GM23248 (cell line): ENCODE data around the gene GRAMD1B. TPM values are rescaled to one million over a fixed set of nuclear protein-coding genes. Genes with fewer than 3 reads are reported as not detected.
A peak's percentile ranks its signal among the peaks of the same experiment; 100 is the strongest.

ENCODE experiments used
- DNase-seq: peaks from one replicate; pipeline ENCODE4 v3.0.0-alpha.2; 2015
- H2AFZ ChIP-seq: fragments of 200-600 bp; sonication (generic); 2 replicates; pipeline ENCODE4 v1.6.1; 2016; ENCODE audit warnings: antibody characterized with exemption
- H3F3A ChIP-seq: fragments of 200-600 bp; sonication (generic); 2 replicates; pipeline ENCODE4 v1.6.1; 2016; ENCODE audit warnings: mild to moderate bottlenecking, antibody characterized with exemption, mixed run types; ENCODE audit not compliant: insufficient read depth
- H3K27ac ChIP-seq: fragments of 200-600 bp; sonication (generic); 2 replicates; pipeline ENCODE4 v1.5.1; 2016; ENCODE audit warnings: mild to moderate bottlenecking
- H3K27me3 ChIP-seq: fragments of 200-600 bp; sonication (generic); replicated peaks from 2 replicates; pipeline ENCODE4 v1.6.1; 2016; ENCODE audit warnings: mild to moderate bottlenecking; ENCODE audit not compliant: insufficient read depth
- H3K36me3 ChIP-seq: fragments of 200-600 bp; sonication (generic); 2 replicates; pipeline ENCODE4 v1.6.1; 2016; ENCODE audit warnings: low read depth, mild to moderate bottlenecking
- H3K4me1 ChIP-seq: fragments of 200-600 bp; sonication (generic); 2 replicates; pipeline ENCODE4 v1.6.1; 2016; ENCODE audit warnings: mild to moderate bottlenecking; ENCODE audit not compliant: insufficient read depth
- H3K4me2 ChIP-seq: fragments of 200-600 bp; sonication (generic); one replicate; pipeline ENCODE4 v1.6.1; 2016; ENCODE audit warnings: mild to moderate bottlenecking; ENCODE audit not compliant: unreplicated experiment
- H3K4me3 ChIP-seq: fragments of 200-600 bp; sonication (generic); 2 replicates; pipeline ENCODE4 v1.5.1; 2016; ENCODE audit warnings: mild to moderate bottlenecking
- H3K79me2 ChIP-seq: fragments of 200-600 bp; sonication (generic); 2 replicates; pipeline ENCODE4 v1.6.1; 2016; ENCODE audit warnings: mild to moderate bottlenecking; ENCODE audit not compliant: insufficient read depth
- H3K9ac ChIP-seq: fragments of 200-600 bp; sonication (generic); 2 replicates; pipeline ENCODE4 v1.6.1; 2016; ENCODE audit warnings: mild to moderate bottlenecking
- H3K9me2 ChIP-seq: fragments of 200-600 bp; sonication (generic); 2 replicates; pipeline ENCODE4 v1.6.1; 2016; ENCODE audit warnings: mixed run types, mild to moderate bottlenecking, moderate library complexity; ENCODE audit not compliant: insufficient read depth
- H3K9me3 ChIP-seq: fragments of 200-600 bp; sonication (generic); one replicate; pipeline ENCODE4 v1.6.1; 2017; ENCODE audit warnings: low read depth
- H4K20me1 ChIP-seq: fragments of 200-600 bp; sonication (generic); 2 replicates; pipeline ENCODE4 v1.6.0; 2016; ENCODE audit not compliant: insufficient read depth
- EZH2 ChIP-seq: fragments of 200-600 bp; sonication (generic); IDR thresholded peaks from 2 replicates; pipeline ENCODE4 v1.6.1; 2018; ENCODE audit warnings: antibody characterized with exemption, mild to moderate bottlenecking; ENCODE audit not compliant: insufficient read depth, poor library complexity, severe bottlenecking
- EZH2phosphoT487 ChIP-seq: fragments of 200-600 bp; sonication (generic); IDR thresholded peaks from 2 replicates; pipeline ENCODE4 v1.6.1; 2018; ENCODE audit warnings: antibody characterized with exemption, moderate library complexity, mild to moderate bottlenecking, low read depth; ENCODE audit not compliant: insufficient read depth
- WGBS, 2 experiments: methylation state at CpG; one replicate each; pipeline ENCODE4 v1.1.6; 2015 to 2017; ENCODE audit warnings: low lambda C conversion rate in 2 of 2, low coverage in 1 of 2; ENCODE audit errors: missing lambda C conversion rate in 2 of 2; 5-methylcytosine and 5-hydroxymethylcytosine counted together
- in situ Hi-C: fragments of 300-500 bp; cut with MboI; formaldehyde crosslinking; loops from 2 replicates; pipeline ENCODE4 v1.15.0; 2020
- polyA plus RNA-seq: library from polyadenylated mRNA; unstranded; fragments of >200 nt; fragmentation: Nextera tagmentation; extraction: Ambion mirVana; gene quantifications from 2 replicates; pipeline ENCODE4 v1.2.1, GENCODE V29; 2016
- total RNA-seq: library from RNA; depleted of rRNA; stranded (reverse); fragments of >200 nt; shearing (Covaris generic); gene quantifications from 2 replicates; pipeline ENCODE4 v1.2.3, GENCODE V29; 2014

GRAMD1B gene
- total and polyA plus RNA-seq, 2 experiments from 2014 or later = 4.1 to 14.8 TPM

- in situ Hi-C loops = no loop called here
- Histone ChIP-seq H4K20me1 (no peaks in the 10 kb centered on the region), H3K9ac (no peak overlapping the region), H3K79me2 (peaks cover 78% of the 10 kb centered on the region), H3K9me2 (no peaks in the 10 kb centered on the region), H3K4me2 (no peak overlapping the region), H3K4me1 (peaks cover 35% of the 10 kb centered on the region), H3K9me3 (no peaks in the 10 kb centered on the region), H3K4me3 (no peak overlapping the region), H2AFZ (no peak overlapping the region), H3K36me3 (no peaks in the 10 kb centered on the region), H3K27ac (no peak overlapping the region), H3F3A (peaks cover 22% of the 10 kb centered on the region), H3K27me3 (no peaks in the 10 kb centered on the region)
- TF ChIP-seq EZH2phosphoT487 (no peak), EZH2 (no peak)
- peak; percentile 40 for DNase-seq
- 99 to 100% methylated on average over 3 of the region's 3 CpGs for WGBS, 2 experiments
Observed at GRCh38 chr11:123450623-123451022, 20.6 kb downstream of the GRAMD1B start.

GRCh38 chr11:123451183-123451781 is 21.2 kb downstream of the GRAMD1B start:
- Histone ChIP-seq H3K4me3 (no peak overlapping the region), H3K79me2 (peaks cover 84% of the 10 kb centered on the region), H3K9ac (no peak overlapping the region), H3K36me3 (no peaks in the 10 kb centered on the region), H3F3A (peaks cover 22% of the 10 kb centered on the region), H3K9me3 (no peaks in the 10 kb centered on the region), H3K27ac (no peak overlapping the region), H2AFZ (no peak overlapping the region), H3K4me2 (no peak overlapping the region), H4K20me1 (no peaks in the 10 kb centered on the region), H3K27me3 (no peaks in the 10 kb centered on the region), H3K4me1 (peaks cover 35% of the 10 kb centered on the region), H3K9me2 (no peaks in the 10 kb centered on the region)
- WGBS, 2 experiments = 91 to 92% methylated on average over 5 of the region's 5 CpGs
- in situ Hi-C loops = no loop called here
- no peak for DNase-seq
- TF ChIP-seq EZH2phosphoT487 (no peak), EZH2 (no peak)

DNA sequence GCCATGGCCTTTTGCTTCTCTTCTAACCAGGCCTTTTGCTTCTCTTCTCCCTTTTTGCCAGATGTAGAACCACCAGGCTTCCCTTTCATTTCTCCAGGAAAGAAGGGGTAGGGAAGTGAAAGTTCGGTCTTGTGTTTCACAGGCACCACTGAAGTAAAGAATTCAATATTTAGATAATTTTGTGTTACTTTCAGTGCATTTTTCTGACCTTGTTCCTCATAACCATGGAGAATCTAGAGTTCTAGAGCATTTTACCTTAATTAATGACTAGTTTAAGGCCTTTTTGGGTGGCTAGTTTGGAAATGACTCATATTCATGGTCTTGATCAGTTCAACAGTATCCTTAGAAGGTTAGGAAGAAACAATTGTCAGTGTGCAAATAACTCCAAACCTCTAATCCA is 22.7 kb downstream of the GRAMD1B start:
- Histone ChIP-seq H3K4me2 (no peak overlapping the region), H3K9ac (no peak overlapping the region), H4K20me1 (no peaks in the 10 kb centered on the region), H3K27me3 (no peaks in the 10 kb centered on the region), H3K36me3 (no peaks in the 10 kb centered on the region), H3K27ac (peak overlapping the region; percentile 35; the same call in 1 of the 2 replicates), H3K9me3 (no peaks in the 10 kb centered on the region), H3K9me2 (no peaks in the 10 kb centered on the region), H3K79me2 (peaks cover 84% of the 10 kb centered on the region), H3F3A (peaks cover 22% of the 10 kb centered on the region), H3K4me3 (no peak overlapping the region), H2AFZ (no peak overlapping the region), H3K4me1 (peaks cover 35% of the 10 kb centered on the region)
- no peak for DNase-seq
- TF ChIP-seq EZH2 (no peak), EZH2phosphoT487 (no peak)
- in situ Hi-C loops = no loop called here
- 95 to 96% methylated on average over 1 of the region's 1 CpG for WGBS, 2 experiments

GRCh38 chr11:123454060-123454651 is 24.1 kb downstream of the GRAMD1B start:
- H3K4me1 ChIP-seq = peaks cover 35% of the 10 kb centered on the region
- H4K20me1 ChIP-seq = no peaks in the 10 kb centered on the region
- no peak overlapping the region for H3K4me3 ChIP-seq
- peak overlapping the region; percentile 63 for H3K9ac ChIP-seq
- WGBS, 2 experiments = 54 to 58% methylated on average over 7 of the region's 7 CpGs
- peak overlapping the region; percentile 20 for H3K4me2 ChIP-seq
- H3K27me3 ChIP-seq = no peaks in the 10 kb centered on the region
- DNase-seq = peak; percentile 76
- in situ Hi-C loops = no loop called here
- no peaks in the 10 kb centered on the region for H3K9me2 ChIP-seq
- H2AFZ ChIP-seq = no peak overlapping the region
- H3K27ac ChIP-seq = peak overlapping the region; percentile 76
- H3K36me3 ChIP-seq = no peaks in the 10 kb centered on the region
- peaks cover 22% of the 10 kb centered on the region for H3F3A ChIP-seq
- TF ChIP-seq EZH2phosphoT487 (no peak), EZH2 (no peak)
- no peaks in the 10 kb centered on the region for H3K9me3 ChIP-seq
- H3K79me2 ChIP-seq = peaks cover 84% of the 10 kb centered on the region
